ENCODE measurements around the gene MDFIC.

DNA sequence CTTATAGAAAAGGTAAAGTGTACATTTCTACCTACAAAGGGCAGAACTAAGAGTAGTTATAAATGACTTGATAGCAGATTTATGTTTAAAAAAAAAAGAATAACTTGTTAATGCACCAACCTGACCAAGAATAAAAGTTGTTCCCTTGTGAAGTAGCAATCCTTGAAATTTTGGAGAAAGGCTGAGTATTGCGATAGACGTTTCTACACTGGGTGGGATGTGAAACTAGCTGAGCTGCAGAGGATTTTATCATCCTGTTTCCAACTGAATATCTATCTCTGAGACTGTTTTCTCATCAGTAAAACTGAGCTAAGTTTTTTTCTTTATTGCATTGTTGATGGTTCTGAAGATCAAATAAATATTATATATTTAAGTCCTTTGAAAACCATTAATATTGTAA lies 14.6 kb downstream of the MDFIC start:
- TF ChIP-seq, protein P1, sequence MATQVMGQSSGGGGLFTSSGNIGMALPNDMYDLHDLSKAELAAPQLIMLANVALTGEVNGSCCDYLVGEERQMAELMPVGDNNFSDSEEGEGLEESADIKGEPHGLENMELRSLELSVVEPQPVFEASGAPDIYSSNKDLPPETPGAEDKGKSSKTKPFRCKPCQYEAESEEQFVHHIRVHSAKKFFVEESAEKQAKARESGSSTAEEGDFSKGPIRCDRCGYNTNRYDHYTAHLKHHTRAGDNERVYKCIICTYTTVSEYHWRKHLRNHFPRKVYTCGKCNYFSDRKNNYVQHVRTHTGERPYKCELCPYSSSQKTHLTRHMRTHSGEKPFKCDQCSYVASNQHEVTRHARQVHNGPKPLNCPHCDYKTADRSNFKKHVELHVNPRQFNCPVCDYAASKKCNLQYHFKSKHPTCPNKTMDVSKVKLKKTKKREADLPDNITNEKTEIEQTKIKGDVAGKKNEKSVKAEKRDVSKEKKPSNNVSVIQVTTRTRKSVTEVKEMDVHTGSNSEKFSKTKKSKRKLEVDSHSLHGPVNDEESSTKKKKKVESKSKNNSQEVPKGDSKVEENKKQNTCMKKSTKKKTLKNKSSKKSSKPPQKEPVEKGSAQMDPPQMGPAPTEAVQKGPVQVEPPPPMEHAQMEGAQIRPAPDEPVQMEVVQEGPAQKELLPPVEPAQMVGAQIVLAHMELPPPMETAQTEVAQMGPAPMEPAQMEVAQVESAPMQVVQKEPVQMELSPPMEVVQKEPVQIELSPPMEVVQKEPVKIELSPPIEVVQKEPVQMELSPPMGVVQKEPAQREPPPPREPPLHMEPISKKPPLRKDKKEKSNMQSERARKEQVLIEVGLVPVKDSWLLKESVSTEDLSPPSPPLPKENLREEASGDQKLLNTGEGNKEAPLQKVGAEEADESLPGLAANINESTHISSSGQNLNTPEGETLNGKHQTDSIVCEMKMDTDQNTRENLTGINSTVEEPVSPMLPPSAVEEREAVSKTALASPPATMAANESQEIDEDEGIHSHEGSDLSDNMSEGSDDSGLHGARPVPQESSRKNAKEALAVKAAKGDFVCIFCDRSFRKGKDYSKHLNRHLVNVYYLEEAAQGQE (IDR thresholded peaks at IDR 0.05; ENCODE audit: insufficient read depth in 1 of 2, low read depth in 2 of 2, low read length in 1 of 2) = no peak
- TF ChIP-seq, protein P2, sequence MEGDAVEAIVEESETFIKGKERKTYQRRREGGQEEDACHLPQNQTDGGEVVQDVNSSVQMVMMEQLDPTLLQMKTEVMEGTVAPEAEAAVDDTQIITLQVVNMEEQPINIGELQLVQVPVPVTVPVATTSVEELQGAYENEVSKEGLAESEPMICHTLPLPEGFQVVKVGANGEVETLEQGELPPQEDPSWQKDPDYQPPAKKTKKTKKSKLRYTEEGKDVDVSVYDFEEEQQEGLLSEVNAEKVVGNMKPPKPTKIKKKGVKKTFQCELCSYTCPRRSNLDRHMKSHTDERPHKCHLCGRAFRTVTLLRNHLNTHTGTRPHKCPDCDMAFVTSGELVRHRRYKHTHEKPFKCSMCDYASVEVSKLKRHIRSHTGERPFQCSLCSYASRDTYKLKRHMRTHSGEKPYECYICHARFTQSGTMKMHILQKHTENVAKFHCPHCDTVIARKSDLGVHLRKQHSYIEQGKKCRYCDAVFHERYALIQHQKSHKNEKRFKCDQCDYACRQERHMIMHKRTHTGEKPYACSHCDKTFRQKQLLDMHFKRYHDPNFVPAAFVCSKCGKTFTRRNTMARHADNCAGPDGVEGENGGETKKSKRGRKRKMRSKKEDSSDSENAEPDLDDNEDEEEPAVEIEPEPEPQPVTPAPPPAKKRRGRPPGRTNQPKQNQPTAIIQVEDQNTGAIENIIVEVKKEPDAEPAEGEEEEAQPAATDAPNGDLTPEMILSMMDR (IDR thresholded peaks at IDR 0.05) = no peak
- TF ChIP-seq POLR2AphosphoS5 (IDR thresholded peaks at IDR 0.05; ENCODE audit: low read depth, low read length) = no peak
- no peak for TF ChIP-seq SIN3A (IDR thresholded peaks at IDR 0.05; ENCODE audit: borderline replicate concordance, insufficient read depth, low read depth, low read length)
